ENCODE measurements around the gene KCNJ6.

The KCNJ6 gene

GRCh38 chr21:37862536-37862935, 53.7 kb downstream of the KCNJ6 start:
- DNase-seq: peak; percentile 3

DNA sequence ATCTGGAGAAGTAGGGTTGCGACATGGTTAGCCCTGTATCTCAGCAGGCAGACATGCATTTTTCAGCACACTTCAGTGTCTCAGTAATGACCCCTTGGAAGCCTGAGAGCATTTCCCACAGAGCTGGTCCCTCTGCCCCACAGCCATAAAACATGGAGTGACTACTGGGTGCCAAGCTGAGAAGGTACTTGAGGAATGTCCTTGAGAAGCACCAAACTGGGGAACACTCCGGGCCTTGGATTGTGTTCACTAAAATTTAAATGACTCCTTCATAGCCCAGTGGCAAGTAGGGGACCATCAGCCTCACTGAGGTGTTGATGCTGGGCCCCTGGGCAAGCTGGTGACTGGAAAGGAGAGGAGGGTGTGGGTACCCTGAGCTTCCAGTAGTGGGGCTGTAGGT, 54.7 kb downstream of the KCNJ6 start:
- DNase-seq: no peak

- no peak for DNase-seq
Measured at GRCh38 chr21:37860416-37860815, 55.8 kb downstream of the KCNJ6 start.

DNA sequence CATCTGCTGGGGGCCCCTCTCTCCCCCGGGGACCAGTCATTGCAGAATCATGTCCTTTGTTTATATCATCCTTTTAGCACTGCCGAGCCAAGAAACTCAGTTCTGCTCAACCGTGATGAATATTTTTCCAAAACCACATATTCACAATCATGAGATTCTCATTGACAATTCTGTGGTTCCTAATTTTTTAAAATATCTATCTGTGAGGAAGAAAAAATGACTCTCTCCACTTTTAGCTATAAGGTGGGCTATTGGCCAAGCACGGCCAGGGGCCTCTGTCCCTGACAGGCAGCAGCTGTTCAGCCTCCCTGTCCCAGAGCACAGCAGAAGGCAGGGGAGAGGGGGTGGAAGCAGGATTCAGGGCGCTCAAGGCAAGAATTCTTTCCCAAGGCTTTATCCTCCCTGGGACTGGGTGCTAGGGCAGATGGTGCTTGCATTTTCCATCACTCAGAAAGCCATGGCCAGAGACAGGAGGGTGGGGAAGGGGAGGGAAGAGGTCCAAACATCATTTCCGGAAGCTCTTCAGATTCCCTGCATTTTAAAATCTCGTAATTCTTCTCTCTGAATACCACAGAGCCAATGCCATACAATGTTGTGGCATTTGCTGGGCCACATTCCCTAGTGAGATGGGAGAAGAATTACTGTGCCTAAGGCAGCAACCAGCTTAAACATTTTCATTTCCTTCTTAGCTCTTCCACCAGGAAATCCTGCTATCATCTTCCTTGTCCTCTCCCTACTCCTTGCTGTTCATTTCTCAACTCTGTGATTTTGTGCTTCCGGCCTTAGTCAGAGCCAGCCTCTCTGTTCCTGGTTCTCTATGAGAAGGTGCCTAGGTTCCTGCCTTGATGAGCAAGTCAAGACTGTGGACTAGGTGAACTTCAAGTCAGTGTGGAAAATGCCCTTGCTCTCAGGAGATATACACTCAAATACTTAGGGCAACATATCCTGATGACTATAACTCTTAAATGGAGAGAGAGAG, 60.3 kb downstream of the KCNJ6 start:
- no peak for DNase-seq

DNA sequence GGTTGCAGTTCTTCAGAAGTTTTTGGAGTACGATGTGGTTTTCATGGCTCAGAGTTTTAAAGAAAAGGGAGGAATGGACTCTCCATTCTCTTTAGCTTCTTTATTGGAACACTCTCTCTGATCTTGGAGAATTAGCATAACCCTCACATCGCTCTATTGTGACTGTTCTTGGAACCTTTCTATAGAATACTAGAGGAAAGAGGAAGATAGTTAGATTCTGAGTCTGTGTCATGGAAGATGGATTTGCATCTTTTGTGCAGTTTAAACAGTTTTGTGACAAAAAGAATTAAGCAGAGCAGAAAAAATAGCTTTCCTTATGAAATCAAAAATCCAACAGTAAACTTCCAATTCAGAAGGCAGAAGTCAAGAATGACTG, 61.0 kb downstream of the KCNJ6 start:
- no peak for DNase-seq

- no peak for DNase-seq
Measured at GRCh38 chr21:37849506-37850102, 66.7 kb downstream of the KCNJ6 start.

DNA sequence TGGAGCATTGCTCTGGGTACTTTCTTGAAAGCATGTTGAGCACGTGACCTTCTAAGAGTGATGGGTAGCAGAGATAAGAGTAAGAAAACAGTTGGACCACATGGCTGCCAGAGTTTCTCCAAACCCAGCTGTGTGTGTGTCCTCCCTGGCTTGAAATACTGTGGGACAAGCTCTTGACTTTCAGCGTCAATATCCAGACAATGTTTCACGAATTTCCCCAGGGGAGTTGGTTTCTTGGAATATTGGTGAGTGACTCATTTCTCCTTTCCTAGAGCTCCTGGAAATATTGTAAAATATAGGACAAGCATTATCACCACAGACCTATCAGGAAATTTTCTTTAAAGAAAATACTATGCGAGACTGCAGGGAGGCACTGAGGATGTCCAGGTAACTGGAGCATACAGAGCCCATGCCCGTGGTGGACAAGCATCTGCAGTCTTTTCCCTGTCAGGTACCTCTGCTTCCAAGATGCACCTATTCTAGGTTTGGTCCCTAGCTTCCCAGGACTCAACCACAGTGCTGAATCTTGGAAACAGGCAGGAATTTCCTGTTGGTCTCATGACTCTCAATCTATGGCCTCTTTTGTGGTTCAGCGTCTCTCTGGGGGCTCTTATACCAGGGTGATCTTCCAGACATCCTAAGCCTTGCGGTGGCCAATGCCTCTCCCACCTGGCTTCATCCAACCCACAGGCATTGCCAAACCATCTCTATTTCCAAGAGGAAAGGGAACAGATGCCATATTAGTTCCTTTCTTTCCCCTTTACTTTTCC, 67.4 kb downstream of the KCNJ6 start:
- no peak for DNase-seq

DNA sequence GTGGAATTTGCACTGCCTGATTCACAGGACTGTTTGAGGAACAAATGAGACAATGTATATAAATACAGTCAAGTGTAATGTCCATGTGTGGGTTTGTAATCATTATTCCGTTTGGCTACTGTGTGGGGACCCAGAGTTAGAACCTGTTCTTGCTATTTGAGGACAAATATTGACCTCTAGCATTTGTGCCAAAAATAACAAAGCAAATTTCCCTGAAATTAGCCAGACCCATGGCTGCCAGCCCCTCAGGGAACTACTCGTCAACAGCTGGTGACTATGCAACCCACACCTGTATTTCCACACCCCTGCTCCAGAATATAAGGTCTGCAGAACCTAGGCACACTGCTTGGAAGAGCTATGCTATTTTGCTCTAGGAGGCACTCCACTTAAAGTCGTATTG, 70.7 kb downstream of the KCNJ6 start:
- DNase-seq: no peak

DNA sequence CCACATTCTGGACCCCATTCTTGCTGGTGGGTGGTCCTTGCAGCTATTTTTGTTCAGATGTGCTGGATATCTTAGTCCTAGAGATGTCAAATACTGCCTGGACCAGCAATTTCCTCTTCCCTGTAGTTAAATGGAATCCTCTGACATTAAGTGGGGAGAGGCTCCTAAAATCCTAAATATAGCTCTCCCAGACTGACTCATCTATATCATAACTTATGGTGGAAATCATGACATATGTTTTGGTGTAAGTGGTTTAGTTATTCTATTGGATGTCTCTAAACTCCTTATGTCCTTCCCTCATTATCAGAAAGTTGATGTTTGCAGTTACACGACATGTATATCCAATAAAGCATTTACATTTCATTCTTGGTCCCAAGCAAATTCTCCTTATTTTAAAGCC, 73.1 kb downstream of the KCNJ6 start:
- no peak for DNase-seq

DNA sequence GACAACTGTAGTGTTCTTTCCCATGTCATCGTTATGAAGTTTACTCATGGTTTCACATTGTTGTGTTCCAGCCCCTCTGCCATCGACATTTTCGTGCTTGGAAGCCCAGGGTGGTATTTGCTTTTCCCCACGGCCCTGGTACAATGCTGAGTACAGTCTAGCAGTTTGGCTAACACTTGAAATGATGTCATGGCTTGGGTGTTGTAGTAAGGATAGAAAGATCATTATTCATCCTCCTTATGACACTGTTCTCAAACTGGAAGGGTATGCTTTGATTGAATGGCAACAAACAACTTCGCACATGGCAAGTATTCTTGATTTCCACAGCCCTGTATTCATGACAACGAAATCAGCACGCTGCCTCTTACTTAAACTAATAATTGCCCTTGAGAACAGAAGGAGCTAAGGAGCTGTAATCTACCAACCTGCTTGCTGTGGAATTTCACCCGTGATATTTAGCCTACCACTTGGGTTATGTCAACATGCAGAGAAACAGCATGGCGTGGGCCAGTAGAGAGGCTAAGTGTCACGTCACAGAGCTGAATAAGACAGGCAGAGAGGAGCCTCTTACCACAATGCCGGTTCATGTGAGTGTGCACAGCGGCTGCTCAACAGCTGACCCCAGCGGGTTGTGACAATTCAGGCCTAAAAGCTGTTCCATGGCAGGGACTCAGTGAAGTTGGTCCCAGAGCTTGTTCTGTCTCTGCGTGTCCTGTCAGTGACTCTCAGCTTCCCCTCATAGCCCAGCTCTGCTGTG, 73.9 kb downstream of the KCNJ6 start:
- DNase-seq: no peak

- DNase-seq: no peak
Measured at GRCh38 chr21:37837381-37837780, 78.9 kb downstream of the KCNJ6 start.

GRCh38 chr21:37835481-37835880, 80.8 kb downstream of the KCNJ6 start:
- no peak for DNase-seq

- no peak for DNase-seq
Measured at GRCh38 chr21:37833301-37833700, 83.0 kb downstream of the KCNJ6 start.

DNA sequence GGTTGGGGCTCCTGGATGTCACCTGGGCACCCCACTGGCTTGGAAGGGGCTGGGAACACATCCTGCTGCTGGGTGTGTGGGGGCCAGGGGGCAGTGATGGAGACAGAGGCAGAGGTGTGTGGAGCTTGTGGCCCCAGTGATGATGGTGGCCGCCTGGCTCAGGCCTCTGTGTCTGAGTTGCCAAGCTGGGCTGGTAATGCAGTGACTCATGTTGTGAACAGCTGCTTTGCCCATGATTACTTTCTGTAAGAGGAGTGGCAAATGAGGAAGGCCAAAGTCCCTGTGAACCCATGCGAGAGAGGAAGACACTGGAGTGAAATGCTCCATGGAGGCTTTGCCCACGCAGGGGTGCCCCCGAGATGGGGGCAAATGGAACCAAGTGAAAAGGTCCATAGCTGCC, 86.8 kb downstream of the KCNJ6 start:
- peak; percentile 39 for DNase-seq

DNA sequence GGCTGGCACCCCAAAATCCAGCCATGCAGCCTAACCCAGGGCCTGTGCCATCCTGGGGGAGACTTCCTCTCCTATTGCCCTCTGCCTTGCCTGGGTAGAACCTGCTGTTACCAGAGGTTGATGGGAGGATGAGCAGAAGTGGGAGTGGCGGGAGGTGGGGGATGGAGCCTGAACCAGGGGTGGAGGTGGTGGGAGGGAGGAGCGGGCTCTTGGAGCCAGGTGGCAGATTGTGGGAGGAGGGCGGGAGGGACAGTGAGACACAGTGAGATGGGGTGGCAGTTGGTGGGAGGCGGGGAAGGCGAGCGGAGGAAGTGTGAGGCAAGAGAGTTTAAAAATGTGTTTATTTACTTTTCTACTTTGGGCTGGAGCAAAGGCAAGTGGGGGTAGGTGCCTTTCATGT, 87.3 kb downstream of the KCNJ6 start:
- DNase-seq: no peak

GRCh38 chr21:37828556-37828955, 87.7 kb downstream of the KCNJ6 start:
- DNase-seq: no peak

- DNase-seq: no peak
Measured at GRCh38 chr21:37827913-37828312, 88.3 kb downstream of the KCNJ6 start.

GRCh38 chr21:37821786-37822450, 94.3 kb downstream of the KCNJ6 start:
- DNase-seq: no peak

- no peak for DNase-seq
Measured at GRCh38 chr21:37821092-37821491, 95.2 kb downstream of the KCNJ6 start.

GRCh38 chr21:37819372-37819771, 96.9 kb downstream of the KCNJ6 start:
- DNase-seq: no peak

DNA sequence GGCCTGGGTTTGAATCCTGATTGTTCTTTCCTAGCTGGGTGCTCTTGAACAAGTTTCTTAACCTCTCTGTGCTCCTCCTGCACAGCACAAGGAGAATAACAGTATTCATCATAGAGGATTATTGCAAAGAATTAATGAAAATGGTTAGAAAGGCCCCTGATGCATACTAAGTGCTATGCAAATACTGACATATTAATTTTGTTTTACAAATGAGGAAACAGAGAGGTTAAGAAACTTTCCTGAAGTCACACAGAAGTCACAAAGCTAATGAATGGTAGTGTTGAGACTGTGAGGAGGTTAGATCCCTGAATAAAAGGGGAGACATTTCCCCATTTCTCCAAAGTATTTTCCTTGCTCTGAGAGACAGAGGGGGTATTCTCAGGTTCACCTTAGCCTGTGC, 99.0 kb downstream of the KCNJ6 start:
- no peak for DNase-seq

DNA sequence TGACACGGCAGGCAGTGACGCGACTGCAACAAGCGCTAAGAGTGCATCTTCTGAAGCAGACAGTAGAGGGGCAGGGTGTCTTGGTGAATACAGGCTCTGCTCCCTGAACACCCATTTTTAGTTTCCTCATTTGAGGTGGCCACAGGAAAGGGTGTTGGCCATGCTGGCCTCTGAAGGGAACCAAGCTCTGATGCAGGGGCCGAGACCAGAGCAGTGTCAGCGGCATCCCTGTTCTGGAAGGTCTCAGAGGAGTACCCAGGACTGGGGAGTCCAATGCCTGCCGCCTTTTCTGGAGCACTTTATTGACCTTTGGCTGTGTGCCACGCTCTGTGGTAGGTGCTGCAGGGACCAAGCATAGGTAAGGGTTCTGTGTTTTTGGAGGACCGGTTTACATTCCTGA, 100.4 kb downstream of the KCNJ6 start:
- peak; percentile 20 for DNase-seq
